Neuronal stem cell (in vitro differentiated cells): Measurements from ENCODE around the gene EPB41L2.

Experiments
- DNase-seq: peaks from one replicate; pipeline ENCODE4 v3.0.0-alpha.2; 2013; ENCODE audit warnings: low spot score
- H2AFZ ChIP-seq: one replicate; pipeline ENCODE4 v1.6.1; 2013; ENCODE audit warnings: mild to moderate bottlenecking, low read length, inconsistent platforms
- H2AK5ac ChIP-seq: 2 replicates; pipeline ENCODE4 v1.6.1; 2013; ENCODE audit warnings: low read depth, mild to moderate bottlenecking, inconsistent platforms, low read length, moderate library complexity, mixed read lengths
- H2BK120ac ChIP-seq: 2 replicates; pipeline ENCODE4 v1.6.1; 2013; ENCODE audit warnings: low read depth, mild to moderate bottlenecking, inconsistent platforms, low read length, moderate library complexity, mixed read lengths
- H2BK12ac ChIP-seq: one replicate; pipeline ENCODE4 v1.6.1; 2013; ENCODE audit warnings: low read length, inconsistent platforms
- H2BK15ac ChIP-seq: 2 replicates; pipeline ENCODE4 v1.6.1; 2013; ENCODE audit warnings: mild to moderate bottlenecking, low read length, inconsistent platforms, mixed read lengths
- H2BK5ac ChIP-seq: one replicate; pipeline ENCODE4 v1.6.1; 2013; ENCODE audit warnings: inconsistent platforms, mild to moderate bottlenecking, low read length, moderate library complexity
- H3K14ac ChIP-seq: one replicate; pipeline ENCODE4 v1.6.1; 2013; ENCODE audit warnings: low read length, inconsistent platforms
- H3K18ac ChIP-seq: 2 replicates; pipeline ENCODE4 v1.6.1; 2013; ENCODE audit warnings: low read length, inconsistent platforms
- H3K23ac ChIP-seq: 2 replicates; pipeline ENCODE4 v1.6.1; 2013; ENCODE audit warnings: low read depth, mild to moderate bottlenecking, mixed read lengths, low read length, inconsistent platforms; ENCODE audit not compliant: poor library complexity
- H3K27ac ChIP-seq: replicated peaks from 3 replicates; pipeline ENCODE4 v1.5.1; 2013; ENCODE audit warnings: low read length, inconsistent platforms
- H3K27me3 ChIP-seq, 3 experiments: 2 replicates each; pipeline ENCODE4 v1.6.1; 2013; ENCODE audit warnings: low read length in 3 of 3, mild to moderate bottlenecking in 2 of 3, inconsistent platforms in 1 of 3, low read depth in 1 of 3, mixed read lengths in 1 of 3, moderate library complexity in 1 of 3; ENCODE audit not compliant: control insufficient read depth in 3 of 3, insufficient read depth in 3 of 3
- H3K36me3 ChIP-seq, 2 donors: replicated peaks in 1 of 2; 2 replicates each; pipeline ENCODE4 v1.6.1; 2013; ENCODE audit warnings: low read length in 2 of 2; ENCODE audit not compliant: control insufficient read depth in 2 of 2, insufficient read depth in 2 of 2
- H3K4ac ChIP-seq: 2 replicates; pipeline ENCODE4 v1.6.1; 2013; ENCODE audit warnings: inconsistent platforms, mild to moderate bottlenecking, low read length, moderate library complexity
- H3K4me1 ChIP-seq, 2 donors: 1 replicate in 1 of 2; 2 replicates in 1 of 2; pipeline ENCODE4 v1.6.1; 2013; ENCODE audit warnings: low read length in 2 of 2, low read depth in 1 of 2; ENCODE audit not compliant: control insufficient read depth in 2 of 2, insufficient read depth in 1 of 2
- H3K4me2 ChIP-seq: one replicate; pipeline ENCODE4 v1.6.1; 2013; ENCODE audit warnings: mild to moderate bottlenecking, low read length, inconsistent platforms; ENCODE audit not compliant: insufficient read depth, poor library complexity, severe bottlenecking
- H3K4me3 ChIP-seq, 2 donors: 2 replicates each; pipeline ENCODE4 v1.5.1; 2013; ENCODE audit warnings: low read length in 2 of 2, mild to moderate bottlenecking in 2 of 2, inconsistent platforms in 1 of 2, moderate library complexity in 1 of 2
- H3K79me1 ChIP-seq: one replicate; pipeline ENCODE4 v1.6.1; 2013; ENCODE audit warnings: low read depth, mild to moderate bottlenecking, inconsistent platforms, low read length, moderate library complexity
- H3K9ac ChIP-seq: one replicate; pipeline ENCODE4 v1.6.1; 2013; ENCODE audit warnings: mild to moderate bottlenecking, low read depth, low read length, inconsistent platforms; ENCODE audit not compliant: poor library complexity
- H3K9me3 ChIP-seq, 2 donors: replicated peaks in 1 of 2; 2 replicates each; pipeline versions ENCODE3 to v1.6.1; 2013; ENCODE audit warnings: low read length in 2 of 2, mild to moderate bottlenecking in 2 of 2, inconsistent platforms in 1 of 2, low read depth in 1 of 2, mixed read lengths in 1 of 2, moderate library complexity in 1 of 2; ENCODE audit not compliant: control insufficient read depth in 2 of 2, insufficient read depth in 1 of 2
- H4K8ac ChIP-seq: one replicate; pipeline ENCODE4 v1.6.1; 2013; ENCODE audit warnings: low read depth, mild to moderate bottlenecking, inconsistent platforms, low read length, moderate library complexity
- H4K91ac ChIP-seq: one replicate; pipeline ENCODE4 v1.6.1; 2013; ENCODE audit warnings: low read length, low read depth, mild to moderate bottlenecking, inconsistent platforms; ENCODE audit not compliant: poor library complexity
- WGBS, 2 donors: extraction: QIAGEN DNeasy Blood & Tissue Kit; methylation state at CpG; one replicate each; pipeline ENCODE4 v1.1.7; 2013; ENCODE audit warnings: missing lambda C conversion rate in 2 of 2, mixed read lengths in 1 of 2; ENCODE audit not compliant: insufficient read length in 2 of 2, insufficient replicate concordance in 1 of 2; ENCODE audit errors: extremely low coverage in 2 of 2; 5-methylcytosine and 5-hydroxymethylcytosine counted together

The EPB41L2 gene

DNA sequence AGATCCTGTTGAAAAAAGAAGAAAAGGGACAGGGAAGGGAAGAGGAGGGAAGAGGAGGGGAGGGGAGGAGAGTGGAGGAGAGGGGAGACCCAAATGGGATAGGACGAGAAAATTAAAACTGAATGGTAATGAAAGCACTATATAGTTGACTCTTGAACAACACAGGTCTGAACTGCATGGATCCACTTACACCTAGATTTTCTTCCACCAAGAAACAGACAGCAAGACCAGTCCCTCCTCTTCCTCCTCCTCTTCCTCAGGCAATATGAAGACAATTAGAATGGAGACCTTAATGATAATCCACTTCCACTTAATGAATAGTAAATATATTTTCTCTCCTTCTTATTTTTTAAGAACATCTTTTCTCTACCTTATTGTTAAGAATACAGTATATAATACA, 113.5 kb downstream of the EPB41L2 start:
- no peak for DNase-seq
- no peaks in the 10 kb centered on the region for H3K9me3 ChIP-seq
- peaks cover 7 to 12% of the 10 kb centered on the region in 2 donors for H3K4me1 ChIP-seq
- no peak overlapping the region for H2BK15ac ChIP-seq
- H3K36me3 ChIP-seq: peaks cover 0 to 4% of the 10 kb centered on the region in 2 donors
- no peak overlapping the region for H4K8ac ChIP-seq
- H2AK5ac ChIP-seq: no peak overlapping the region
- H2AFZ ChIP-seq: no peak overlapping the region
- H3K4me3 ChIP-seq: no peak overlapping the region
- H3K79me1 ChIP-seq: no peaks in the 10 kb centered on the region
- H3K9ac ChIP-seq: no peak overlapping the region
- no peak overlapping the region for H2BK12ac ChIP-seq
- H3K23ac ChIP-seq: no peak overlapping the region
- no peak overlapping the region for H3K14ac ChIP-seq
- WGBS, 2 donors: no CpG with 5 or more reads among the region's 1 CpG
- no peak overlapping the region for H2BK5ac ChIP-seq
- no peaks in the 10 kb centered on the region for H3K27me3 ChIP-seq
- no peak overlapping the region for H3K4ac ChIP-seq
- no peak overlapping the region for H3K27ac ChIP-seq
- no peak overlapping the region for H3K18ac ChIP-seq
- no peak overlapping the region for H2BK120ac ChIP-seq
- H4K91ac ChIP-seq: no peak overlapping the region
- H3K4me2 ChIP-seq: no peak overlapping the region

GRCh38 chr6:130947464-130947863, 115.6 kb downstream of the EPB41L2 start:
- H3K14ac ChIP-seq: no peak overlapping the region
- no peaks in the 10 kb centered on the region for H3K36me3 ChIP-seq

DNA sequence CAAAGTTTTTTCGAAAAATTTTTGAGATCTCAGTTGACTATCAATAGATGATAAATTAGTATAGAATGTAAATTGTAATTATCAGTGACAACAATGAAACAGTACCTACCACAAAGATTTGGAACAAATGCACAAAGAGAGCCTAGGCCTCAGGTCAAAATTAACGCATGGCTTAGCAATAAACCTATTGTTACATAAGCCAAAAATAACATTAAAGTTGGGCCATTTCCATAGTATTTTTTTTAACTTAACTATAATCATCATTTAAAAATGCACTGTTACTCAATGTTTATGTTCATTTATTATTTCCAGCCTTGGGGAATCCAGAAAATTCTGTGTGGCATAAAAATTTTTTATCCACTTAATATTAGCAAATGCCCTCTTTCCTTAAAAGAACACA, 117.0 kb downstream of the EPB41L2 start:
- H2AK5ac ChIP-seq: no peak overlapping the region
- H3K4me1 ChIP-seq: peaks cover 11 to 21% of the 10 kb centered on the region in 2 donors
- H3K4ac ChIP-seq: no peak overlapping the region
- no CpG with 5 or more reads among the region's 2 CpGs for WGBS, 2 donors
- H2BK12ac ChIP-seq: no peak overlapping the region
- H3K9ac ChIP-seq: no peak overlapping the region
- no peaks in the 10 kb centered on the region for H3K27me3 ChIP-seq
- no peak overlapping the region for H2BK15ac ChIP-seq
- no peak overlapping the region for H4K91ac ChIP-seq
- H3K14ac ChIP-seq: no peak overlapping the region
- no peak for DNase-seq
- H2AFZ ChIP-seq: no peak overlapping the region
- no peak overlapping the region for H2BK5ac ChIP-seq
- H2BK120ac ChIP-seq: no peak overlapping the region
- H3K36me3 ChIP-seq: no peaks in the 10 kb centered on the region
- H3K4me2 ChIP-seq: no peak overlapping the region
- H3K23ac ChIP-seq: no peak overlapping the region
- H3K9me3 ChIP-seq: no peaks in the 10 kb centered on the region
- no peak overlapping the region for H3K4me3 ChIP-seq
- H3K79me1 ChIP-seq: no peaks in the 10 kb centered on the region
- H3K27ac ChIP-seq: no peak overlapping the region
- H3K18ac ChIP-seq: no peak overlapping the region
- no peak overlapping the region for H4K8ac ChIP-seq

More at GRCh38 chr6:130947464-130947863, 115.6 kb downstream of the EPB41L2 start:
- no peak overlapping the region for H4K91ac ChIP-seq
- H3K79me1 ChIP-seq: no peaks in the 10 kb centered on the region
- peaks cover 11 to 21% of the 10 kb centered on the region in 2 donors for H3K4me1 ChIP-seq
- H3K4me2 ChIP-seq: no peak overlapping the region
- H2AK5ac ChIP-seq: no peak overlapping the region
- no peak for DNase-seq
- no peak overlapping the region for H3K4ac ChIP-seq
- H2BK5ac ChIP-seq: no peak overlapping the region
- H2BK15ac ChIP-seq: no peak overlapping the region
- H2AFZ ChIP-seq: no peak overlapping the region
- no peak overlapping the region for H3K18ac ChIP-seq
- H2BK120ac ChIP-seq: no peak overlapping the region
- no peak overlapping the region for H2BK12ac ChIP-seq
- WGBS, 2 donors: no CpG with 5 or more reads among the region's 4 CpGs
- H3K9ac ChIP-seq: no peak overlapping the region
- no peak overlapping the region for H4K8ac ChIP-seq
- H3K9me3 ChIP-seq: no peaks in the 10 kb centered on the region
- H3K4me3 ChIP-seq: no peak overlapping the region
- no peak overlapping the region for H3K23ac ChIP-seq
- no peak overlapping the region for H3K27ac ChIP-seq
- H3K27me3 ChIP-seq: no peaks in the 10 kb centered on the region

DNA sequence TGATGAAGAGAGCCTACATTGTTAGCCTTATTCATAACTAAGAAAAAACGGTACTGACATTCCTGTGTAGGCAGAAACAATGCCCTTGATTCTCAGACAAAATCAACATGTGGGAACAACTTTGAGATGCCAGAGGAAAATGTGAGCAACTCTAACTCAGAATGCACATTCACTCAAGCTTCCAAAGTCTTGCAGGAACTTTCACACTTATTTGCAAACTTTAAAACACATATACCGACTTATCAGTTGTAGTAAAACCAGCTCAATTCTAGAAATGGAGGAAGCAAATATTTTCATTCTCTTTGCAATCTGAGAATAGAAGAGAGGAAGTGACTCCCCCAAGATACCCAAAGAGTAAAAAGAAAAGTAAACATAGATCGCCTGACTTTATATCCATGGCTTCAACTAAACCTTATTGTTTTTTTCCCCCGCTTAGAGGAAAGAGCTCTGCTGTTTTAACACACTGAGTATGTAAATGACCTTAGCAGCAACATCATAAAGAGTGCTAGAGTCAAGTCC, 117.6 kb downstream of the EPB41L2 start:
- Histone ChIP-seq H2BK5ac (no peak overlapping the region), H4K91ac (no peak overlapping the region), H3K18ac (no peak overlapping the region), H2BK12ac (no peak overlapping the region), H3K27me3 (no peaks in the 10 kb centered on the region), H2BK120ac (no peak overlapping the region), H3K4me1 (peaks cover 11 to 21% of the 10 kb centered on the region in 2 donors), H2AK5ac (no peak overlapping the region), H3K14ac (no peak overlapping the region), H3K36me3 (no peaks in the 10 kb centered on the region), H2AFZ (no peak overlapping the region), H3K23ac (no peak overlapping the region), H2BK15ac (no peak overlapping the region), H3K4me2 (no peak overlapping the region), H3K79me1 (no peaks in the 10 kb centered on the region), H4K8ac (no peak overlapping the region), H3K9ac (no peak overlapping the region), H3K4me3 (no peak overlapping the region), H3K4ac (no peak overlapping the region), H3K27ac (no peak overlapping the region), H3K9me3 (no peaks in the 10 kb centered on the region)
- DNase-seq: no peak
- no CpG with 5 or more reads among the region's 4 CpGs for WGBS, 2 donors
